GM18861 (cell line): ENCODE data around the gene RNF114.
"Not testable (repeated sequence)": the region's sequence is repeated elsewhere in the genome, so short reads cannot be mapped to it uniquely, and the experiment has no call there.

Source experiments
- ATAC-seq: cut with Tn5 transposase; IDR thresholded peaks from one replicate; pipeline ENCODE4 v1.9.1; 2021; ENCODE audit not compliant: unreplicated experiment

RNF114 gene, protein sequence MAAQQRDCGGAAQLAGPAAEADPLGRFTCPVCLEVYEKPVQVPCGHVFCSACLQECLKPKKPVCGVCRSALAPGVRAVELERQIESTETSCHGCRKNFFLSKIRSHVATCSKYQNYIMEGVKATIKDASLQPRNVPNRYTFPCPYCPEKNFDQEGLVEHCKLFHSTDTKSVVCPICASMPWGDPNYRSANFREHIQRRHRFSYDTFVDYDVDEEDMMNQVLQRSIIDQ

DNA sequence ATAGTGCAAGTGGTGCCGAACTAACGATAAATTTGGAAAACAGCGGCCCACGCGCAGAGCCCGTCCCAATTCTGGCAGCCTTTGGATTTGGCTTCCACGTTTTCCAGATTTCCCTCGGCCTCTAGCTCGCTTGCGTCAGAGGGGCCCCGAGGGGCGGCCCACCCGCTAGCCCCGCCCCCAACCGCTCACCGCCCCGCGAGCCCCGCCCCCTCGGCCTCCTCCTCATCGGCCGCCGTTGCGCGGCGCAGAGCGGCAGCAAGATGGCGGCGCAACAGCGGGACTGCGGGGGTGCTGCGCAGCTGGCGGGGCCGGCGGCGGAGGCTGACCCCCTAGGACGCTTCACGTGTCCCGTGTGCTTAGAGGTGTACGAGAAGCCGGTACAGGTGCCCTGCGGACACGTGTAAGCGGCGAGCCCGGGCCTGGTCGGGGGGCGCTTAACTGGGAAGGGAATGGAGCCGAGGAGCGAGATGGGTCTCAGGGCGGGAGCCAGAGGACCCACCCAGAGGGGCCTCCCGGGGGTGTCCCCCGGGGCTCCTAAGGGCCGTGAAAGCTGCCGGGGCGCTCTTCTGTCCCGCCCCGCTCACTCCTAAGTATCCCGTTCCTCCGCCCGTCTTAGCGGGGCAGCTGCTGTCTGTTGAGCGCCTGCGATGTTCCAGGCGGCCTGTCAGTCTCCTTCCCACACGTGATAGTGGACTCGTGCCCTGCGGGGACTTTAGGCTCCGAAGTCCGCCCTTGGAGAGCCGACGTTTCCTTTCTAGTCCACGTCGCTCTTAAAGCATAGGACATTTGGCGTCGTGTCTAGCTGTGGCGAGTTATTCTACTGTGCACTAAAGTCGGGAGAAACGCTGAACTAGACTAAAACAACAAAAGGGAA, at the start of gene RNF114:
Gene RNF114, plus strand, starts transcription at position 245 of the 874 bp plus-strand sequence. Its CDS starts 16 bp downstream, at position 261.
- peak; percentile 62 for ATAC-seq

DNA sequence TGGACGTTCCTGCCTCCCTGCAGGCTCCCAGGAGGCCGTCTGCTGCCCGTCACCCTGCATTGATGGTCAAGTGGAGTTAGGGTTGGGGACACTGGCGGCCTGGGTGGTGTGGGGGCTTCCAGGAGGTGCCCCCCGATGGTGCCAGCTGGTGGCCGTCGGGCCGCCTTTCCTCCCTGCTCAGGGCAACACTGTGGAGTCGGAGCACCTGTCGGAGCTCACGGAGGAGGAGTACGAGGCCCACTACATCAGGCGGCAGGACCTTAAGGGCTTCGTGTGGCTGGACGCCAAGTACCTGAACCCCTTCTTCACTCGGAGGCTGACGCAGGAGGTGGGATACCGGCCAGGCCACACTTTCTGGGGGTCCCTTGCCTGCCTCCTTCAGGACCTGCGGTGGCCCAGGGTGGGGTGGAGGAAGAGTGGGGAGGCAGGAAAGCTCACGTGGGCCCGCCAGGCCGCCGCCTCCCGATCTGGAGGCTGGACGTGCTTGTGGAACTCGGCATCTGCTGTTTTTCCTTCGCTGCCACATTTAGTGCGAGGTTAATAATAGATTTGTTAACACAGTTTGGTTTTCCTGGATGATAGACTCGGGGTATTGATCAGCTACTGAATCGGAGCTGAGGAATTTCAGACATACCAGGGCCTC, 49.5 kb upstream of the RNF114 start:
- ATAC-seq = no peak

DNA sequence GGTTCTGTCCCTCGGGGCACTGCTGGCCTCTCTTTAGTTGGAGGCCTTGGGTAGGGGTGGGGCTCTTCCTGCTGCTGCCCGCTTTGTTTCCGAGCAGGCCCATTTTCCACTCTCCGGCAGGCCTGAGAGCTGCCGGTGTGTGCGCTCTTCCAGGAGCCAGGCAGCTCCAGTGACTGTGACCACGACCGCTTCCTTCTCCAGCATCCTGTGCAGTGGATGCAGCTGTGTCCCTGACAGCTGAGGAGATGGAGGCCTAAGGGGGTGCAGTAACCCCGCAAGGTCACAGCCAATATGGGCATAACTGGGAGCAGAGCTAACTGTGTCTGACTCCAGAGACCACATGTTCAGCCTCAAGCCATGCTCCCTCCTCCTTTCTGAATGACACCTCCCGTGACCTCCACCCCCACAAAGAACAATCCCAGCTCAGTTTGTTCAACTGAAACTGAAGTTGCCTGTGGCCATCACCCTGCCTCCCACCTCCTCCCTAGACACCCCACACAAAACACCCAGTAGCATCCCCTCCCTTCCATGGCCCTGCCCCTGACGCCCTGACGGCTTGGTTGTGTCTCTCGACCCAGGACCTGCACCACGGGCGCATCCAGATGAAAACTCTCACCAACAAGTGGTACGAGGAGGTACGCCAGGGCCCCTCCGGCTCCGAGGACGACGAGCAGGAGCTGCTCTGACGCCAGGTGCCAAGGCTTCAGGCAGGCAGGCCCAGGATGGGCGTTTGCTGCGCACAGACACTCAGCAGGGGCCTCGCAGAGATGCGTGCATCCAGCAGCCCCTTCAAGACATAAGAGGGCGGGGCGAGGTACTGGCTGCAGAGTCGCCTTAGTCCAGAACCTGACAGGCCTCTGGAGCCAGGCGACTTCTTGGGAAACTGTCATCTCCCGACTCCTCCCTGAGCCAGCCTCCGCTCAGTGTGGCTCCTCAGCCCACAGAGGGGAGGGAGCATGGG, 48.7 kb upstream of the RNF114 start:
- no peak for ATAC-seq

DNA sequence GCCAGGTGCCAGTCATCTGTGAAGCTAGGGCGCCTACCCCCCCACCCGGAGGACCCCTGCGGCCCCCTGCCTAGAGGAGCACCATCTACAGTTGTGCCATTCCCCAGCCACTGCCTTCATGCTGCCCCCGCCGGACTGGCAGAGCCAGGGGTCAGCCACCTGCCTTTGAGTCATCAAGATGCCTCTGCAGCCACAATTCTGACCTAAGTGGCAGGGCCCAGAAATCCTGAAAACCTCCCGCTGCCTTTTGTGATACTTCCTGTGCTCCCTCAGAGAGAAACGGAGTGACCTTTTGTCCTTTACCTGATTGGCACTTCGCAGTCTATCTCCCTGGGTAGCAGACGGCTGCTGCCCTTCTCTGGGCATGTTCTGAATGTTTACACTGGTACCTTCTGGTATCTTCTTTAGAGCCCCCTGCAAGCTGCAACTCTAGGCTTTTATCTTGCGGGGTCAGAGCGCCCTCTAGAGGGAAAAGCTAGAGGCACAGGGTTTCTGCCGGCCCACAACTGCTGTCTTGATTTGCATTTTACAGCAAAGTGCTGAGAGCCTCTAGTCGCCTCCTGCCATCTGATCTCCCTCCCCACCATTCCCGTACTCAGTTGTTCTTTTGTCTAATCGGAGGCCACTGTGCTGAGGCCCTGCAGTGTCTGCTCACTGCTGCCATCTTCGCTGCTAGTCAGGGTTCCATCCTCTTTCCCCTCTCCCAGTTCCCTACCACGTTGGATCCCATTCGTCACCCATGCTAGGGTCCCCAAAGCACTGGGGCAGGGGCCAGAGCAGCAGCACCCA, 47.8 kb upstream of the RNF114 start:
- ATAC-seq = no peak

DNA sequence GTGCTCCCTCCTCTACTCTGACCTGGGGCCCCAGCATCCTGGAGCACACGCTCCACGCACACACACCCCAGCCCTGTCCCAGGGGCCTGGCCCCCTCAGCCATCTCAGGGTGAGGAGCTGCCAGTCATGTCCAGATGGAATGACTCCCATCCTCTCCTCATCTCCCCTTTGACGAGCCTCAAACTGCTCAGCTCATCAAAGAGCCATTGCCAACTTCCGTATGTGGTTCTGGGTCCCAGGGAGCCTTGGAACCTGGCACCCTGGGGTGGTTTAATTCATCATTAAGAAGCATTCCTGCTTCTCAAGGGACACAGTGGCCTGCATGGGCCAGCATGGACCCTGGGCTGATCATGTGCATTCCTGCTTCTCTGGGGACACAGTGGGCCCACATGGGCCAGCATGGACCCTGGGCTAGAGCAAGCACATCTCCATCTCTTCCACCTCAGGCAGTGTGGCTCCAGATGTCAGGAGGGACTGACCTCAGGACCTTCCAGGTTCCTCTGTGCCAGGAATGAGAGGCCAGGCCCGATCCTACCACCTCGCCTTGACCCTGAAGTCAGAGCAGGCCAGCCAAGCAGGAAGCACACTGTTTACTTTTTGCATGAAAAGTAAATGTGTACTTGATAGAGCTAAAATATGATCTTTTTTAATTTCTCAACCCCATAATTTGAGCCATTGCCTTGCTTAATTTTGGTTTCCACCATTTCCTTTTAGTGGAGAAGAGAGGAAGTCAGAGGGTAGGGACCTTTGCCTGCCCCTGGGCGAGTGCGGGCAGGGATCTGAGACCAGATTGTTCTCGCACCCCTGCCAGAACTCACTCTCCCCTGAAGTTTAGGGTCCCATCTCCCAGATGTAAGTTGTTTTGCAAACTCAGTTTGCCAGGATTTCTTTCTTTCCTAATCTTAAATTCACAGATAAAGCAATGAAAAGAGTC, 46.9 kb upstream of the RNF114 start:
- no peak for ATAC-seq

DNA sequence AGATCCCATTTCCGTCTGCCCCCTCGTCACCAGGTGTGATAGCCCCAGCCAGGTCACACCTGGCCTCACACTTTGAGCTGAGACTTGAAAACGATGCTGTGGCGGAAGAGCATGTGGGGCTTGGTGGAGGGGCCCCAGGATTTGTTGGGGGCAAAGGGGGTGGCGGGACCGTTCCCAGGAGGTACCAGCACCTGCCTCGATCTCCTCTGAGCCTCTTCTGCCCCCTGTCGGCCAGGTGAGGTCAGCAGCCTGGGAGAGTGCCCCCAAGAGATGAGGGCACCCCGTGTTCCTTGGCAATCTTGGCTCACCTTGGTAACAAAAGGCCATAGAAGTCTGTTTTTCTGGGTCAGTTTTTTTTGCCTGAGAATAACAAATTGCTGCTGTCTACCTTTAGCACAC, 46.3 kb upstream of the RNF114 start:
- no peak for ATAC-seq

DNA sequence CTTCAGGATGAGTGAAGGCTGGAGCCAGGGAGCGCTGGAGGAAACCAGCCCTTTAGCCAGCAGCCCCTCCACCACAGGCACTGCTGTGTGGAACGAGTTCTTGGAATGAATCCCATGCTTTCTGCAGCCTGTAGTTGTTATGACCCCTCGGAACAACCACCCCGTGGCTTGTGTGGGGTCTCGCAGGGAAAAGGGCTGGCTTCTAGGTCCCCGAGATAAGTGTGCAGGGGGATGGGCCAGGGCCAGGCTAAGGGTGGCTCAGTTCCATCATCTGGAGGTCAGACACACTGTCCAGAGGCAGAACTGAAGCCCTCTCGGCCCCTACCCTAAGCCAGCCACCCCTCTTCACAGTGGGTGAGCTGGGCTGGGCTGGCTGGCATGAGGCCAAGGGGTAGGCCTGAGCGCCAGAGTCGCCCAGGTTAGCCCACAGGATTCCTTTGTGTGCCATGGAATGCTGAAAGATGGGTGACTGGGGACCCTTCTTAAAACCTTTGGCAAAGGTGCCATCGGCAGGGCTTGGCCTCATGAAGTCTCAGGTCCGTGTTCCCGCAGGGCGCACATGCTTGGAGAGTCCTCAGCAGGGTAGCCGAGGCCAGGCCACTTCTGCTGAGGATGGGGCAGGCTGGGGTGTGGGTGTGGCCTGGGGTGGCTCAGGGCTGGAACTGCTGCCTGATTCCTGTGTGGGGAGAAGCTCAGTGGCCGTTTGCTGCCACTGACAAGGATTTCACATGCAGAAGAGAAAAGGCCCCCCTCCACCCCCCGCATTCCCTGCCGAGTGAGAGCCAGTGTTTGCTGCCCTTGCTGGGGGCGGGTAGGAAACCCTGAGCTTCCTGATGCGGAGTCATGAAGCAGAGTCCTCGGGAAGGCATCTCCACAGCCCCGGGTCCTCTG, 45.5 kb upstream of the RNF114 start:
- ATAC-seq = no peak

DNA sequence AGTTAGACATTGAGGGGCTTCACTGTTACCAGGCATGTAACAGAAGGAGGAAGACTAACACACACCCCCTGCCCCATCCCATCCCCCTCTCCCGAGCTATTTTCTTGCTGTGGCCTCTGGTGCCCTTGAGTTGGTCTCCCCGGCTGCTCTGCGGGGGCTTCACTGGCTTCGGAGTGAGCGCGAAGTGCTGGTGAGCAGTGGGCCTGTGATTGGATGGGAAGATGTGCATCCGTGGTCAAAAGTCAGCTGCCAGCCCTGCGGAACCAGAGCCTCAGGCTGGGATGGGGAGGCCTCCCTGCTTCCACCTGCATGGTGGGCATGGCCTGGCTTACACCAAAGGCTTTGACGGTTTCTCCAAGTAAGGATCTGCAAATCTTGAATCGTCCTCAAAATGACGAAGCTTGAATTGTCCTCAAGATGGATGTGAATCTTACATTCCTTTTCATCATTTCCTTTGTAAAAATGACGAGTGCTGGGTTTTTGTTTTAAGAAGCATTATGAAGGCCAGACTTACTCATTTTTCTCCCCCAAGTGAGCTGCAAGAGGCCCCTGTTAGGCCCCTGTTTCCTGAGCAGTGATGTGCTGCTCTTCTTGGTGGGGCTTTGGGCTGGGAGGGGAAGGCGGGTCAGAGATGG, 44.6 kb upstream of the RNF114 start:
- ATAC-seq = no peak

DNA sequence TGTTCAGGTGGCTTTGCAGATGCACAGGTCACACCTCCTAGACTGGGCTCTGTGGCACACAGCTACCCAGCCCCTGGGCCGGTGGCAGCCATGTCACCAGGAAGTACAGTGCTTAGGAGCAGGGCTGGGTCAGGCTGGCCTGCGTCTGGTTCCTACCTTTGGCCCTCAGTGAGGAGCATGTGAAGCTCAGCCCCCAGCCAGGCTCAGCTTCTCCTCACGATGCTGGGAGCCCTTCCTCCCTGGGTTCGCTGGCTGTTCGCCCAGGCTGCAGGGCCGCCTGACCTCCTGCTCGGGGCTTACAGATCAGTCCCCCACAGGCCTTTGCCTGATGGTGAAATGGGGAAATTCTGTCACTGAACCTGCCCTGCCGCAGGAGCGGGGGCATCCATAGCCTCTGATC, 43.9 kb upstream of the RNF114 start:
- ATAC-seq = no peak

DNA sequence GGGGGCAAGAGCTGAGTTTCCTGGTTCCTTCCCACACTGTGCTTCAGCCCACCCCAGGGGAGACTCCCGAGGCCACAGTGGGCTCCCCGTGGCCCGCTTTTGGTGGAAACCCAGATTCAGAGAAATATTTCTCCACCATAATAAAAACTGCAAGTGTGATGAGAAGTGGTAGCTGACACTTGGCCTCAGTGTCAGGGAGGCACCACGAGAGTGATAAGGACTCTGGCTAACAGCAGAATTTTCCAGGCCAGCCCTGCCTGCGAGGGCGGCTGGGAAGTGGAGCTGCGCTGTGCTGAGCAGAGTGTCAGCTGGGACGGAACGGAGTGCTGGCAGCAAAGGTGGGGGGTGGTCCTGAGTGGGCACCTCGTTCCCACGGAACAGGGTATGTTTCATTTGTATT, 43.4 kb upstream of the RNF114 start:
- ATAC-seq = no peak

DNA sequence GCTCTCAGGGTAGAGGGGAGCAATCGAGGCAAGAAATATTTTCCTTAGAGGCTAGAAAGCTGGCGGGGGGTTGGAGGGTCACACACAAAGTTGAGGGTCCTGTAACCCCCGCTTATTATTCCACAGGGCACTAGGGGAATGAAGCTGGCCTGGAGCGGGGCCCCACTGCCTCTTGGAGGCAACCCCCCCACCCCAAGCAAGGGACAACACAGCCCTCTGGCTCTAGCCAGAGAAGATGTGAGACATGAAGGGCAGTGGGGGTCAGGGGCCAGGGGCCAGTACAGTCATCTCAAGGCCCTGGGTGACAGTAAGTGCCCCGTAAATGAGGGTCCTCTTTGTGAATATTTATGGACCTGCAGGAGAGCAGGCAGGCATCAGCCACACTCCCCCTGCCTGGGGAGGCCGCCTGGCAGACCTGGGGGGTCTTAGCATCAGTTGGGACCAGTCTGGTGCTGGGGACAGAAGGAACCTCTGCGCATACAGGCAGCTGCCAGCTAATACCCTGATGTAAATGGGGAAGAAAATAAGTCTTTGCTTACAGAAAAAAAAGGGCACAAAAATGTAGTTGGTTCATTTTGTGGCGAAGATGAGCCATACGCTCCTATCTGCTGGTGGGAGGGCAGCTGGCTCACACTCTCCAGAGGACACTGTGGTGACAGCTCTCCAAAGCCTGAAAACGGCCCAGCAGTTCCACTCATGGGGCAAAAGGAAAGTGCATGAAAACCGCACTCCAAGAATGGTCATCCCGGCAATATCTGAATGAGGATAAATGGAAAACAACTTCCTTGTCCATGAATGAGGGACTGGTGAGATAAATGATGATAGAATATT, 42.7 kb upstream of the RNF114 start:
- no peak for ATAC-seq

DNA sequence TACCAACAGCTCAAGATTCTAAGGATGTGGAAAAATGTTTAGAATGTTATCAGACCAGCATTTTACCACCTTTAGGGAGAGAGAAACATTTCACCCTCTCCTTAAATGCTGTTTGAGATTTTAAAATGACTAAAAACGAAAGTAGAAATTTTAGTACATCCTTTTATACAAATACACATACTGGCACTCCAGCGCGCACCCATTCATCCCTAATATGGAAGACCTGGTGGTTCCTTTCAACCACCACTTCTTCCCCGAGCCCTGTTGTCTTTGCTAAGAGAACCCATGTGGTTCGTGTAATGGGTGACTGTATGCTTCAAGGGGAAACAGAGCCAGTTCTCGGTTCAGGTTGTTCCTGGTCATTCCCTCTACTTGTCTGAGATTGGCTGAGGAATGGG, 42.1 kb upstream of the RNF114 start:
- ATAC-seq = no peak

DNA sequence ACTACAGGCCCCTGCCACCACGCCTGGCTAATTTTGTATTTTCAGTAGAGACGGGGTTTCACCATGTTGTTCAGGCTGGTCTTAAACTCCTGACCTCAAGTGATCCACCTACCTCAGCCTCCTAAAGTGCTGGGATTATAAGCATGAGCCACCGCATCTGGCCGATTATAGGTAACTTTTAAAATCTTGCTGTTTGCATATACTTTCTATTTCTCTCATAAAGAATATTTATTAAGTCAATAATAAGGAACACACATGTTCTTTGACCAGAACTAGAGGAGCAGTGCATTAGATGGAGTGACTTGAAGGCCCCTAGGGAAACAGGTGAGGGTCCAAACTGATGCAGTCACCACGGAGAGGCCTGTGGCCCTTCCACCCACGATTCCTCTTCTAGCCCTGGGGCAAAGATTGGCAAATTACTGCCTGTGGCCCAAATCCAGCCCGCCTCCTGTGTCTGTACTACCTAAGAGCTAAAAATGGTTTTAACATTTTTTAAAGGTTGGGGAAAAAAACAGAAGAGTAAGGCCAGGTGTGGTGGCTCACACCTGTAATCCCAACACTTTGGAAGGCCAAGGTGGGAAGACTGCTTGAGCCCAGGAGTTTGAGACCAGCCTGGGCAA, 40.6 kb upstream of the RNF114 start:
- not testable (repeated sequence) for ATAC-seq

DNA sequence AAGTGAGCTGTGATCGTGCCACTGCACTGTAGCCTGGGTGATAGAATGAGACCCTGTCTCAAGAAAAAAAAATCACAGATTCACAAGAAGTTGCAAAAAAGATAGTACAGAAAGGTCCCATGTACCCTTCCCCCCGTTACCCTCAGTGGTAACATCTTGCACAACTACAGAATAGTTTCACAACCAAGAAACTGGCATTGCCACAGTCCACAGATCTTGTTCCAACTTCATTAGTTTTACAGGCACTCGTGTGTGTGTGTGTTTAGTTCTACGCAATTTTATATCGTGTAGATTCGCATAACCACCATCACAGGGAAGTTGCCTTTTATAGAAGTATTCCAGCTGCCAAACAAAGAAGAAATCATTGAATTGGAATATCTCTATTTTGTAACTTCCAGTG, 40.0 kb upstream of the RNF114 start:
- ATAC-seq = no peak

DNA sequence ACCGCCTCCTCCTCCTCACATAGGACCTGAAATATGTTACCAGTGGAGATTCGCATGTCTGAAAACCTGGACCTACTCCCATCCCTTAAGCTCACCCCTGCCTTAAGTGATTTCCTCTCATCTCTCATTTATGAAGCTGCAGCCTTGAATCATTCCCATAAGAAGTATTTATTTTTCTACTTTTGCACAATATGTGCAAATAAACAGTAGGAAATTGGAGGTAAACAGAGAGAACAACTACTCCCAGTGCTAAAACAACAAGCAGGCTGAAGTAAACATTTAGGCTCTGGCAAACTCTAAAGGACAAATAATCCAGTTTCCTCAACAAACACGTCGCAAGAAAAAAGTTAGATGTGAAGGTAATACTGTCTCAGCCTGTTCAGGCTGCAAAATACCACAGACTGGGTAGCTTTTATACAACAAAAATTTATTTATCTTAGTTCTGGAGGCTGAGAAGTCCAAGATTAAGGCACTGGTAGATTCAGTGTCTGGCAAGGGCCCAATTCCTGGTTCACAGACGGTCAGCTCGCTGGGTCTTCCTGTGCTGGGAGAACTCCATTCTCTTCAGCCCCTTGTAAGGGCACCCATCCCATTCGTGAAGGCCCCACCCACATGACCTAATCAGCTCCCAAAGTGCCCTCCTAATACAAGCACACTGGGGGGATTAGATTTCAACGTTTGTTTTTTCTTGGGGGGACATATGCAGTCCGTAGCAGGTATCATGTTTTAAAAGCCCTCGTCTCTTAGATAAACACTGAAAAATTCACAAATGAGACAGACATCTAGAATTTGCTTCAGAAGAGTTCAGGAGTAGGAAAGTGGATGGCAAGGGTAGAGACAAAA, 36.4 kb upstream of the RNF114 start:
- no peak for ATAC-seq
